SK-N-SH (cell line): ENCODE data around the gene PIN1.

ENCODE experiments used
- EP300 ChIP-seq, 2 experiments: IDR thresholded peaks; 2 replicates each; pipeline versions ENCODE4 v1.4.0 to v1.6.1; 2012; ENCODE audit warnings: borderline replicate concordance in 1 of 2, low read depth in 1 of 2, low read length in 1 of 2
- FOXJ3 ChIP-seq: sonication (generic); formaldehyde crosslinking; IDR thresholded peaks from 2 replicates; pipeline ENCODE4 v1.5.1; 2020; ENCODE audit warnings: mild to moderate bottlenecking, missing genetic modification reagents
- FOXM1 ChIP-seq: IDR thresholded peaks from 2 replicates; pipeline ENCODE4 v1.4.0; 2012; ENCODE audit warnings: low read depth, mild to moderate bottlenecking
- GABPA ChIP-seq: IDR thresholded peaks from 2 replicates; pipeline ENCODE4 v1.4.0; 2012; ENCODE audit warnings: low read depth, mild to moderate bottlenecking
- GATA2 ChIP-seq: sonication (generic); formaldehyde crosslinking; IDR thresholded peaks from 2 replicates; pipeline ENCODE4 v1.5.0; 2020; ENCODE audit warnings: mild to moderate bottlenecking, missing genetic modification reagents
- NFIC ChIP-seq: IDR thresholded peaks from 2 replicates; pipeline ENCODE4 v1.4.0; 2012; ENCODE audit warnings: borderline replicate concordance
- POLR2AphosphoS5 ChIP-seq: IDR thresholded peaks from 2 replicates; pipeline ENCODE4 v1.6.1; 2012; ENCODE audit warnings: low read depth, low read length
- RAD21 ChIP-seq: IDR thresholded peaks from 2 replicates; pipeline ENCODE4 v1.6.1; 2012; ENCODE audit warnings: mild to moderate bottlenecking, low read length
- TEAD4 ChIP-seq: IDR thresholded peaks from 2 replicates; pipeline ENCODE4 v1.4.0; 2012; ENCODE audit warnings: mild to moderate bottlenecking, borderline replicate concordance; ENCODE audit not compliant: insufficient read depth
- YY1 ChIP-seq: IDR thresholded peaks from 2 replicates; pipeline ENCODE4 v1.4.0; 2012; ENCODE audit warnings: low read depth, mild to moderate bottlenecking
- TF ChIP-seq, protein P1 (sequence below): fragments of 200-600 bp; sonication (generic); IDR thresholded peaks from 2 replicates; pipeline ENCODE4 v1.6.1; 2017; ENCODE audit warnings: antibody characterized with exemption, mild to moderate bottlenecking, moderate library complexity
- TF ChIP-seq, protein P2 (sequence below): fragments of 150-350 bp; IDR thresholded peaks from 2 replicates; pipeline ENCODE4 v1.6.1; 2016; ENCODE audit warnings: mild to moderate bottlenecking, low read depth, low read length

DNA sequence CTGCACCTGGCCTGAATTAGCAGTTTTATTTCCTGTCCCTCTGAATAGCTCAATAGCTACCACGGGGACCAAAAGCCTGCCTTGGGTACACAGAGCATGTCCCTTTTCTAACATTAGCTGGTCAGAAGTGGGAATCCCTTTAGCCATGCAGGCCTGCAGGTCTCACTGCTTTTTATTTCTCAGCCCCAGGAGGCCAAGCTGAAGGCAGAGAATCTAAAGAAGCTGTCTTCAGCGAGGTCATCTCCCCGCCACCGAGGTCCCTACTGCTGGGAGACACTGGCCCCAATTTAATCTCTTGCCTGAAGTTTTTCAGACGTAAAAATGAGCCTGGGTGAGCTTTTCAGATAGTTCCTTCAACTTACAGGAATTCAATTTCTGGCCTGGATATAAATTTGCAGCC lies 40.7 kb downstream of the PIN1 start:
- TF ChIP-seq FOXM1 (no peak), RAD21 (no peak), GABPA (no peak), GATA2 (CRISPR knock-in tag) (no peak), EP300 (IDR thresholded peaks at IDR 0.05; ENCODE audit: borderline replicate concordance in 1 of 2, low read depth in 1 of 2, low read length in 1 of 2) (no peak), TEAD4 (no peak), NFIC (no peak), YY1 (no peak), FOXJ3 (CRISPR knock-in tag) (no peak), POLR2AphosphoS5 (no peak)
- TF ChIP-seq, protein P1, sequence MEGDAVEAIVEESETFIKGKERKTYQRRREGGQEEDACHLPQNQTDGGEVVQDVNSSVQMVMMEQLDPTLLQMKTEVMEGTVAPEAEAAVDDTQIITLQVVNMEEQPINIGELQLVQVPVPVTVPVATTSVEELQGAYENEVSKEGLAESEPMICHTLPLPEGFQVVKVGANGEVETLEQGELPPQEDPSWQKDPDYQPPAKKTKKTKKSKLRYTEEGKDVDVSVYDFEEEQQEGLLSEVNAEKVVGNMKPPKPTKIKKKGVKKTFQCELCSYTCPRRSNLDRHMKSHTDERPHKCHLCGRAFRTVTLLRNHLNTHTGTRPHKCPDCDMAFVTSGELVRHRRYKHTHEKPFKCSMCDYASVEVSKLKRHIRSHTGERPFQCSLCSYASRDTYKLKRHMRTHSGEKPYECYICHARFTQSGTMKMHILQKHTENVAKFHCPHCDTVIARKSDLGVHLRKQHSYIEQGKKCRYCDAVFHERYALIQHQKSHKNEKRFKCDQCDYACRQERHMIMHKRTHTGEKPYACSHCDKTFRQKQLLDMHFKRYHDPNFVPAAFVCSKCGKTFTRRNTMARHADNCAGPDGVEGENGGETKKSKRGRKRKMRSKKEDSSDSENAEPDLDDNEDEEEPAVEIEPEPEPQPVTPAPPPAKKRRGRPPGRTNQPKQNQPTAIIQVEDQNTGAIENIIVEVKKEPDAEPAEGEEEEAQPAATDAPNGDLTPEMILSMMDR = no peak
- TF ChIP-seq, protein P2, sequence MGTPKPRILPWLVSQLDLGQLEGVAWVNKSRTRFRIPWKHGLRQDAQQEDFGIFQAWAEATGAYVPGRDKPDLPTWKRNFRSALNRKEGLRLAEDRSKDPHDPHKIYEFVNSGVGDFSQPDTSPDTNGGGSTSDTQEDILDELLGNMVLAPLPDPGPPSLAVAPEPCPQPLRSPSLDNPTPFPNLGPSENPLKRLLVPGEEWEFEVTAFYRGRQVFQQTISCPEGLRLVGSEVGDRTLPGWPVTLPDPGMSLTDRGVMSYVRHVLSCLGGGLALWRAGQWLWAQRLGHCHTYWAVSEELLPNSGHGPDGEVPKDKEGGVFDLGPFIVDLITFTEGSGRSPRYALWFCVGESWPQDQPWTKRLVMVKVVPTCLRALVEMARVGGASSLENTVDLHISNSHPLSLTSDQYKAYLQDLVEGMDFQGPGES = no peak
